ENCODE measurements around the gene UBAP1. TPM values are rescaled to one million over a fixed set of nuclear protein-coding genes. Genes with fewer than 3 reads are reported as not detected.
"Not testable (repeated sequence)": the region's sequence is repeated elsewhere in the genome, so short reads cannot be mapped to it uniquely, and the experiment has no call there.

The UBAP1 gene
- total RNA-seq, 2 donors from 2014 or later, result 38.3 to 72.2 TPM

DNA sequence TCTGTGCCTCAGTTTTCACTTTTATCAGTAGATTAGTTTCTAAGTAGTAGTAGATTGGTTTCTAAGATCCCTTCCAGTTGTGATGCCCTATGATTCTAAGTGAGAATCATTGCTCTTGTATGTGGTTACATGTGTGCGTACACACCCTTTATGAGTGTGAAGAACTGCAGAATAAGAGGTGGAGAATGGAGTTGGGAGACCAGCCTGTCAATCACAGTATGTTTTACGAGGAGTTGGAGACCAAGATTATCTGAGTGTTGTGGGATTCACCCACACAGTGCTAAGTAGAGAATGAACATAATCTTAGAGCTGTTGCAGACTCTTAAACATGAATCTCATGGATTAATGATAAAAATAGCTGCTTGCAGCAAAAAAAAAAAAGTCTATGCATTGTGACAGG is 112.6 kb downstream of the UBAP1 start:
- Histone ChIP-seq H3K27me3 (replicated peaks; ENCODE audit: insufficient read depth) (no peaks in the 10 kb centered on the region), H3K36me3 (no peaks in the 10 kb centered on the region), H3K9me3 (no peaks in the 10 kb centered on the region), H3K4me3 (no peak overlapping the region), H3K4me1 (replicated peaks) (no peaks in the 10 kb centered on the region), H3K27ac (no peak overlapping the region)
- TF ChIP-seq, protein P1, sequence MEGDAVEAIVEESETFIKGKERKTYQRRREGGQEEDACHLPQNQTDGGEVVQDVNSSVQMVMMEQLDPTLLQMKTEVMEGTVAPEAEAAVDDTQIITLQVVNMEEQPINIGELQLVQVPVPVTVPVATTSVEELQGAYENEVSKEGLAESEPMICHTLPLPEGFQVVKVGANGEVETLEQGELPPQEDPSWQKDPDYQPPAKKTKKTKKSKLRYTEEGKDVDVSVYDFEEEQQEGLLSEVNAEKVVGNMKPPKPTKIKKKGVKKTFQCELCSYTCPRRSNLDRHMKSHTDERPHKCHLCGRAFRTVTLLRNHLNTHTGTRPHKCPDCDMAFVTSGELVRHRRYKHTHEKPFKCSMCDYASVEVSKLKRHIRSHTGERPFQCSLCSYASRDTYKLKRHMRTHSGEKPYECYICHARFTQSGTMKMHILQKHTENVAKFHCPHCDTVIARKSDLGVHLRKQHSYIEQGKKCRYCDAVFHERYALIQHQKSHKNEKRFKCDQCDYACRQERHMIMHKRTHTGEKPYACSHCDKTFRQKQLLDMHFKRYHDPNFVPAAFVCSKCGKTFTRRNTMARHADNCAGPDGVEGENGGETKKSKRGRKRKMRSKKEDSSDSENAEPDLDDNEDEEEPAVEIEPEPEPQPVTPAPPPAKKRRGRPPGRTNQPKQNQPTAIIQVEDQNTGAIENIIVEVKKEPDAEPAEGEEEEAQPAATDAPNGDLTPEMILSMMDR (IDR thresholded peaks at IDR 0.05), result no peak
- TF ChIP-seq POLR2A (IDR thresholded peaks at IDR 0.05), result no peak
- no peak for TF ChIP-seq POLR2AphosphoS5 (IDR thresholded peaks at IDR 0.05)
- WGBS, result 89% methylated on average over 2 of the region's 2 CpGs
- DNase-seq (ENCODE audit: low spot score), result no peak
- intact Hi-C loops (cut with DNase I), result no loop called here

DNA sequence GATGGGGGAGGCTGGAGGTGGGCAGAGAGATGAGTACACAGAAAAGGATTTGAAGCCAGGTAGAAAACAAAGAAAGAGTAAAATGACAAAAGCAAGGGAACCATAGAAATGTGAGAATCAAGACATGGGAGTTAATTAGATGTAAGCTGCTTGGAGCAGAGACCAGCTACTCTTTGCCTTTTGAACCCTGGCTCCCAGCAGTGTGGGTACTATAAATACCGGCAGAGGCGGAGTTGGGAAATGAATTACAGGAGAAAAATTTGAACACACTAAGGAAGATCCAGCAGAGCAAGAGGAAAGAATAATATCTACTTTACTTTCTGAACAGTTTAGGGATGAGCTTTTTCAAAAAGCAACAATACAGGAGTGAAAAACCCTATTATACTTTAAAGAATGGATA is 113.7 kb downstream of the UBAP1 start:
- no peak overlapping the region for H3K27ac ChIP-seq
- no peak overlapping the region for H3K4me3 ChIP-seq
- no peaks in the 10 kb centered on the region for H3K36me3 ChIP-seq
- 61% methylated on average over 2 of the region's 2 CpGs for WGBS
- intact Hi-C loops (cut with DNase I), result no loop called here
- H3K27me3 ChIP-seq (replicated peaks; ENCODE audit: insufficient read depth), result no peaks in the 10 kb centered on the region
- no peaks in the 10 kb centered on the region for H3K4me1 ChIP-seq (replicated peaks)
- DNase-seq (ENCODE audit: low spot score), result no peak
- H3K9me3 ChIP-seq, result no peaks in the 10 kb centered on the region
- TF ChIP-seq POLR2A (IDR thresholded peaks at IDR 0.05) (no peak), POLR2AphosphoS5 (IDR thresholded peaks at IDR 0.05) (no peak)
- TF ChIP-seq, protein P1 (IDR thresholded peaks at IDR 0.05), result no peak

DNA sequence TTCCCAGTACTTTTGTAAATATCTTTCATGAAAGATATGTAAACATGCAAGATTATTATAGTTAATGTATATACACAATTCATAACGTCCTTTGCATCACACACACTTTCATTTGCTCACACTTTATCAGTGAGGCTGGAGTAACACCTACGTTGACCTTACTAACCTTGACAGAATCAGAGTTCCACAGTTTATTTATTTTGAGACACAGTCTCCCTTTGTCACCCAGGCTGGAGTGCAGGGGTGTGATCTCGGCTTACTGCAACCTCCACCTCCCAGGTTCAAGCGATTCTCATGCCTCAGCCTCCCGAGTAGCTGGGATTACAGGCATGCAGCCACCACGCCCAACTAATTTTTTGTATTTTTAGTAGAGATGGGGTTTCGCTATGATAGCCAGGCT is 122.2 kb downstream of the UBAP1 start:
- H3K27ac ChIP-seq; intact Hi-C loops (cut with DNase I); DNase-seq (ENCODE audit: low spot score); H3K9me3 ChIP-seq; H3K27me3 ChIP-seq (replicated peaks; ENCODE audit: insufficient read depth); H3K36me3 ChIP-seq; H3K4me3 ChIP-seq; H3K4me1 ChIP-seq (replicated peaks): not testable (repeated sequence)
- 88% methylated on average over 7 of the region's 7 CpGs for WGBS

Small RNA genes lying within 50 kb of the gene (small RNA-seq; reads per million reads assigned to genes)
- gene AL353662.3, result 0 reads per million in 2 donors
- gene RNA5SP282, result 0.09 to 0.10 reads per million in 2 donors
- 0 to 0.10 reads per million in 2 donors for gene RNU2-50P

Other genes with a start within 250 kb of the UBAP1 start
- 10 to 100 TPM; 29.8 to 52.8 TPM for gene UBAP2, start 130.2 kb upstream of the UBAP1 start, total RNA-seq
- 100 to 1,000 TPM in 1 of 2 donors, 10 to 100 TPM in 1; 30.6 to 100 TPM for gene DCAF12, start 52.3 kb upstream of the UBAP1 start, total RNA-seq
- 1 to 10 TPM; 1.7 to 7.3 TPM for gene KIF24, start 150.2 kb downstream of the UBAP1 start, total RNA-seq
- gene NUDT2, start 150.5 kb downstream of the UBAP1 start, total RNA-seq, result 10 to 100 TPM; 18.0 to 45.8 TPM
- gene MYORG, start 197.9 kb downstream of the UBAP1 start, total RNA-seq, result 1 to 10 TPM; 3.4 to 9.0 TPM

All from prostate gland (tissue), 2 donors.